ENCODE results near the gene C6.
"Not testable (repeated sequence)": the region's sequence is repeated elsewhere in the genome, so short reads cannot be mapped to it uniquely, and the experiment has no call there.

The C6 gene

DNA sequence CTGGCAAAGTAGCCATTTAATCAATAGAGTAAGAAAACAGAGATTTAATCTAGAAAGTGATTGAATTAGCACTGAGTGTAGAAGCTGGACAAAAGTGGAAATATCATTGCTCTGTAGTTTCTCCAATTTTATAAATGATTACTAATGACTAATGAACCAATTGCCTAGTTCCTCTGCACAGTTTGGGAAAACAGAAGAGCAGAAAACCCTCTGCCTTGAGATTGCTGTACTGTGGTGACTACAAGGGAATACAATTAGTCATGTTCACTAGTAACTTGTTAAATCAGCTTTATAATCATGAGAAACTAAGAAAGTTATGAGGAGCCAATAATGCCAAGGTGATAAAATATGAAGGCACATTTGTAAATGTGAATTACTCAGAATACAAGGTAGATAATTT is 21.1 kb upstream of the C6 start:
- Histone ChIP-seq H3K27ac (ENCODE audit: low read depth, low read length) (no peak overlapping the region), H3K4me1 (ENCODE audit: control insufficient read depth in 5 of 5, insufficient read depth in 5 of 5, low read length in 5 of 5) (peaks cover 0 to 3% (median 0%) of the 10 kb centered on the region in 5 donors), H3K9ac (ENCODE audit: low read length in 5 of 5) (no peak overlapping the region), H3K27me3 (ENCODE audit: control insufficient read depth in 5 of 5, insufficient read depth in 4 of 5, low read length in 5 of 5) (no peaks in the 10 kb centered on the region), H3K9me3 (ENCODE audit: control insufficient read depth in 5 of 5, low read length in 5 of 5) (peaks cover 0 to 9% (median 5%) of the 10 kb centered on the region in 5 donors), H3K36me3 (ENCODE audit: control insufficient read depth in 5 of 5, insufficient read depth in 5 of 5, low read length in 5 of 5) (no peaks in the 10 kb centered on the region), H3K4me3 (ENCODE audit: low read depth in 1 of 5, low read length in 5 of 5) (no peak overlapping the region)

DNA sequence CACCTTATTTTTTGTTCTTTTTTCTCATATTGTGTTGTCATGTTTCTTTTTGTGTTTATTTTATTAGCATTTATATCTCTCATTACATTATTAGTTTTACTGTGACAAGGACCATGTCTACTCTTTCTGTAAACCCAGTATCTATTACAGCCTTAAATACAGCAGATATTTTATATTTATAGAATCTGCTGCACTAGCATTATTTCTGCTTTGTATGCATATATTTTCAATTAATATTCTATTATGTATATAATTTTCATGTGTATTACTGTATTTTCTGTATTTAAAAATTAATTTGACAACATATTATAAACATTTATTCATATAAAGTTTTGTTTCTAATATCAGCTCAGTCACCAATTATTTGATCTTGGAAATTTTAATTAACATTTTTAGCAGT is 19.5 kb upstream of the C6 start:
- no peak overlapping the region for H3K27ac ChIP-seq (ENCODE audit: low read depth, low read length)
- no peak overlapping the region for H3K9ac ChIP-seq (ENCODE audit: low read length in 5 of 5)
- peaks cover 0 to 3% (median 0%) of the 10 kb centered on the region in 5 donors for H3K4me1 ChIP-seq (ENCODE audit: control insufficient read depth in 5 of 5, insufficient read depth in 5 of 5, low read length in 5 of 5)
- no peaks in the 10 kb centered on the region for H3K36me3 ChIP-seq (ENCODE audit: control insufficient read depth in 5 of 5, insufficient read depth in 5 of 5, low read length in 5 of 5)
- H3K27me3 ChIP-seq (ENCODE audit: control insufficient read depth in 5 of 5, insufficient read depth in 4 of 5, low read length in 5 of 5), result no peaks in the 10 kb centered on the region
- H3K4me3 ChIP-seq (ENCODE audit: low read depth in 1 of 5, low read length in 5 of 5), result no peak overlapping the region
- peaks cover 0 to 10% (median 5%) of the 10 kb centered on the region in 5 donors for H3K9me3 ChIP-seq (ENCODE audit: control insufficient read depth in 5 of 5, low read length in 5 of 5)

DNA sequence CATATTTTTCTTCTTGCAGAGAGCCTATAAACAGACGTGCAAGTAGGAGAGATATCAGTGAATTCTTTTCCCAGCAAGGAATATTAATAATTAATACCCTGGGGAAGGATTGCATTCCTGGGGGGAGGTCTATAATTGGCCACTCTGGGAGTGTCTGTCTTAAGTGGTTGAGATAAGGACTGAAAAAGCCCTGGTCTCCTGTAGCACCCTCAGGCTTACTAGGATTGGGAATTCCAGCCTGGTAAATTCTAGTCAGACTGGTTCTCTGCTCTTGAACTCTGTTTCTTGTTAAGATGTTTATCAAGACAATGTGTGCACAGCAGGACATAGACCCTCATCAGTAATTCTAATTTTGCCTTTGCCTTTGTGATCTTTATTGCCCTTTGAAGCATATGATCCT is 16.9 kb upstream of the C6 start:
- H3K4me3 ChIP-seq (ENCODE audit: low read depth in 1 of 5, low read length in 5 of 5); H3K27ac ChIP-seq (ENCODE audit: low read depth, low read length); H3K4me1 ChIP-seq (ENCODE audit: control insufficient read depth in 5 of 5, insufficient read depth in 5 of 5, low read length in 5 of 5): not testable (repeated sequence)

DNA sequence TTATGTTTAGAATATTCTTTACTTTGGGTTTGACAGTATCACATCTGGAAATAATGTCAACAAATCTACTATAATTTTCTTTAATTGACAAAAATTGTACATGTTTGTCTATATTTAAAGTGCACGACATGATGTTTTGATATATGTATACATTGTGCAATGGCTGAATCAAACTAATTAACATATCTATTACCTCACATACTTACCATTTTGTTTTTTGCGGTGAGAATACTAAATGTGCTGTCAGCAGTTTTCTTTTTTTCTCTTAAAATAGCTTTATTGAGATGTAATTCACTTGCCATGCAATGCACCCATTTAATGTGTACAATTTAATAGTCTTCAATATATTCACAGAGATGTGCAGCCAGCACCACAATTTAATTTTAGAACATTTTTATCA is 10.6 kb upstream of the C6 start:
- peaks cover 2 to 11% (median 7%) of the 10 kb centered on the region in 5 donors for H3K4me1 ChIP-seq (ENCODE audit: control insufficient read depth in 5 of 5, insufficient read depth in 5 of 5, low read length in 5 of 5)
- peaks cover 0 to 11% (median 0%) of the 10 kb centered on the region in 5 donors for H3K9me3 ChIP-seq (ENCODE audit: control insufficient read depth in 5 of 5, low read length in 5 of 5)
- H3K36me3 ChIP-seq (ENCODE audit: control insufficient read depth in 5 of 5, insufficient read depth in 5 of 5, low read length in 5 of 5), result no peaks in the 10 kb centered on the region
- H3K27ac ChIP-seq (ENCODE audit: low read depth, low read length), result no peak overlapping the region
- no peaks in the 10 kb centered on the region for H3K27me3 ChIP-seq (ENCODE audit: control insufficient read depth in 5 of 5, insufficient read depth in 4 of 5, low read length in 5 of 5)
- H3K9ac ChIP-seq (ENCODE audit: low read length in 5 of 5), result no peak overlapping the region
- H3K4me3 ChIP-seq (ENCODE audit: low read depth in 1 of 5, low read length in 5 of 5), result no peak overlapping the region

More for the DNA sequence above, 16.9 kb upstream of the C6 start:
- not testable (repeated sequence) for H3K9ac ChIP-seq (ENCODE audit: low read length in 5 of 5); H3K36me3 ChIP-seq (ENCODE audit: control insufficient read depth in 5 of 5, insufficient read depth in 5 of 5, low read length in 5 of 5); H3K27me3 ChIP-seq (ENCODE audit: control insufficient read depth in 5 of 5, insufficient read depth in 4 of 5, low read length in 5 of 5)
- H3K9me3 ChIP-seq (ENCODE audit: control insufficient read depth in 5 of 5, low read length in 5 of 5), result peaks cover 0 to 17% (median 9%) of the 10 kb centered on the region in 5 donors

DNA sequence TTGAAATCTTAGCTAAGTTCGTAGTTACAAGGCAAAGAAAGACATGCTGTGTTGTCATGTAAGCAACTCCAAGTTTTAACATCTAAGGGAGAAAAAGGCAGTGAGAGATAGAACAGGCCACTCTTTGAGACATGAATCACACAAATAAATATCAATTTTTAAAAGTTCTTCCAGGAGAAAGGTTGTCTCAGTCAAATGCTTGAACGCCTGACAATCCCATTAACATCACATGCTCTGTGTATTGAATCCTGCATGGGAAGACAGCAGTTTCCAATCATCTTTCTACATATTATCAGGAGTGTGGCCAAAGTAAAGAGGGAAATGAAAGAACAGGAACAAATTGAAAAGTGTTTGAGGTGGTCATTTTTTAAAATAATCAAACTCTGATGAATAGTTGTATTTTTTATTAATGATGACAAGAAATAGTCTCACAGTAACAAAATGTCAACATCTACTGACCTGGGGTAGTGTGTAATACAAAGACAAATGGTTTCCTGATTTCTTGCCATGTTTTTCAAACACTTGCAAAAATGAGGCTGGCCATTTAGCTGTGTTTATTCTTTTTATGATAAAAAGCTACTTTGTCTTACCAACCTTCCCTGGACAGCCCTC is 6.4 kb upstream of the C6 start:
- no peaks in the 10 kb centered on the region for H3K27me3 ChIP-seq (ENCODE audit: control insufficient read depth in 5 of 5, insufficient read depth in 4 of 5, low read length in 5 of 5)
- H3K4me1 ChIP-seq (ENCODE audit: control insufficient read depth in 5 of 5, insufficient read depth in 5 of 5, low read length in 5 of 5), result peaks cover 2 to 16% (median 7%) of the 10 kb centered on the region in 5 donors
- H3K4me3 ChIP-seq (ENCODE audit: low read depth in 1 of 5, low read length in 5 of 5), result no peak overlapping the region
- H3K36me3 ChIP-seq (ENCODE audit: control insufficient read depth in 5 of 5, insufficient read depth in 5 of 5, low read length in 5 of 5), result no peaks in the 10 kb centered on the region
- H3K9ac ChIP-seq (ENCODE audit: low read length in 5 of 5), result no peak overlapping the region
- no peaks in the 10 kb centered on the region for H3K9me3 ChIP-seq (ENCODE audit: control insufficient read depth in 5 of 5, low read length in 5 of 5)
- peak overlapping the region; percentile 63 for H3K27ac ChIP-seq (ENCODE audit: low read depth, low read length)

DNA sequence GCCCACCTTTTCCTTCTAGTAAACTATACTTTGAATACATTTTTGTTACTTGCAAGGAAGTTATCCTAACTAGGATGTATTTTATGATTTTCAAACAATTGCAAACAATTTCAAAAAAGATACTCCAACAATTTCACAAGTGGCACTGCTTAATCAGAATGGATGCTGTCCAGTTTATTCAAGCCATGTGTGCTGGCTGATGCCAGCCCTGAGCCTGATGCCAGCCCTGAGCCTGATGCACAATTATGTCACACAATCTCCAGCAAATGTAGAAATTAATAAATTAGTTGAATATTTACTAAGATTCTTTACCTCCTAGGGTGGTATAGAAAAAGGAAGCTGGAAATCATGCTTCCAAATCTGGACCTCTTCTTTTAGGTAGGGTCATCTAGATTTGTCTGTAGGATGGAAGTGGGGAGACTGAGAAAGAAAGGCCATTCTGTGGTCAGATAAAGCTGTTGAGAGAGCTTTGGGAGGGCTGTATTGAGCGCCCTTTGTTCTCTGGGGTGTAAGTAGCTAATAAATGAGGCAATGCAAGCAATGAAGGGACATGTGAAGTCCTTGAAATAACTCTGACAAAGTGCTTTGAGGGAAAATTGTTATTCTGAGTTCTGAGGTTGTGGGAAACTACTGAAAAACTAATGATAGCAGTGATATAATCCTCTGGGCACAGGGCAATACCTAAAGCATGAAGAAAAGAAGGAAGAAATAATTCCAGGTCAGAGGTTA is 5.8 kb upstream of the C6 start:
- Histone ChIP-seq H3K4me3 (ENCODE audit: low read depth in 1 of 5, low read length in 5 of 5) (no peak overlapping the region), H3K27me3 (ENCODE audit: control insufficient read depth in 5 of 5, insufficient read depth in 4 of 5, low read length in 5 of 5) (no peaks in the 10 kb centered on the region), H3K27ac (ENCODE audit: low read depth, low read length) (peak overlapping the region; percentile 63), H3K9me3 (ENCODE audit: control insufficient read depth in 5 of 5, low read length in 5 of 5) (no peaks in the 10 kb centered on the region), H3K9ac (ENCODE audit: low read length in 5 of 5) (no peak overlapping the region), H3K36me3 (ENCODE audit: control insufficient read depth in 5 of 5, insufficient read depth in 5 of 5, low read length in 5 of 5) (no peaks in the 10 kb centered on the region), H3K4me1 (ENCODE audit: control insufficient read depth in 5 of 5, insufficient read depth in 5 of 5, low read length in 5 of 5) (peaks cover 2 to 16% (median 7%) of the 10 kb centered on the region in 5 donors)

DNA sequence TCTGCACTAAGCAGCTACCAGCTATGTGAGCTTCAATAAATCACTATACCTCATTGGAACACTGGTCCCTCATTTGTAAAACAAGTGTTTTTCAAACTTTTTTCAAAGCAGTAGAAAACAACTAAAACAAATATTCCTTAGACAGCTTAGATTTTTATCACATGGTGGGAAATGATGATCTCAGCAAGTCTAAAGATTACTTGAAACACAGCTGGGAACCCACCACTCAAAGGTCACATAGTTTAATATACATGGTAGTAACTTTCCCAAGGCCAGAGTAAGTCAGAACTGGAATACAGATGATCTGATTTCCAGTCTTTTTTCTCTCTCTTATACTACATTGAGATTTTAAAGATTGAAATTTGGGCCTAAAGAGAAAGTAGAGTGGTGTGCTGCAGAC is 850 bp upstream of the C6 start:
- H3K27ac ChIP-seq (ENCODE audit: low read depth, low read length), result no peak overlapping the region
- no peaks in the 10 kb centered on the region for H3K27me3 ChIP-seq (ENCODE audit: control insufficient read depth in 5 of 5, insufficient read depth in 4 of 5, low read length in 5 of 5)
- H3K9me3 ChIP-seq (ENCODE audit: control insufficient read depth in 5 of 5, low read length in 5 of 5), result no peaks in the 10 kb centered on the region
- no peaks in the 10 kb centered on the region for H3K36me3 ChIP-seq (ENCODE audit: control insufficient read depth in 5 of 5, insufficient read depth in 5 of 5, low read length in 5 of 5)
- no peak overlapping the region for H3K4me3 ChIP-seq (ENCODE audit: low read depth in 1 of 5, low read length in 5 of 5)
- H3K9ac ChIP-seq (ENCODE audit: low read length in 5 of 5), result no peak overlapping the region
- peaks cover under 1 to 7% (median 5%) of the 10 kb centered on the region in 5 donors for H3K4me1 ChIP-seq (ENCODE audit: control insufficient read depth in 5 of 5, insufficient read depth in 5 of 5, low read length in 5 of 5)

DNA sequence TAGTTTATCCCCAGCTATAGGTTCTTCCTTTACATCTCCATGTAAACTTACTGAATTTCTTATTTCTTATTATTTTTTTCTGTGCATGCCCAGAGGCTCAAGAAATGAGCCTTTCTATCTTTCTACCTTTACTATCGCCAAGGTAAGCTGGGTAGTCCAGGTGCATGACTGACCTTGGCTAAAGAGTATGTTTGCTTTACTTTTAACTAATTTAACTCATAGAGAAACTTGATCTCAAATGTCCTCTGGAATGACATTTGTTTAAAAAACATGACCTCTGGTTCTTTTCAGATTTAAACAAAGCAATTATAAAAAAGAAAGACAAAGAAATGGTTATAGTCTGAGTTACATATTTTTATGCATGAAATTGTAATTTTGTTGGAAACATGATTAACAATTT is 397 bp downstream of the C6 start:
- Histone ChIP-seq H3K27ac (ENCODE audit: low read depth, low read length) (no peak overlapping the region), H3K9me3 (ENCODE audit: control insufficient read depth in 5 of 5, low read length in 5 of 5) (no peaks in the 10 kb centered on the region), H3K9ac (ENCODE audit: low read length in 5 of 5) (no peak overlapping the region), H3K27me3 (ENCODE audit: control insufficient read depth in 5 of 5, insufficient read depth in 4 of 5, low read length in 5 of 5) (no peaks in the 10 kb centered on the region), H3K4me3 (ENCODE audit: low read depth in 1 of 5, low read length in 5 of 5) (no peak overlapping the region), H3K4me1 (ENCODE audit: control insufficient read depth in 5 of 5, insufficient read depth in 5 of 5, low read length in 5 of 5) (no peaks in the 10 kb centered on the region), H3K36me3 (ENCODE audit: control insufficient read depth in 5 of 5, insufficient read depth in 5 of 5, low read length in 5 of 5) (no peaks in the 10 kb centered on the region)

DNA sequence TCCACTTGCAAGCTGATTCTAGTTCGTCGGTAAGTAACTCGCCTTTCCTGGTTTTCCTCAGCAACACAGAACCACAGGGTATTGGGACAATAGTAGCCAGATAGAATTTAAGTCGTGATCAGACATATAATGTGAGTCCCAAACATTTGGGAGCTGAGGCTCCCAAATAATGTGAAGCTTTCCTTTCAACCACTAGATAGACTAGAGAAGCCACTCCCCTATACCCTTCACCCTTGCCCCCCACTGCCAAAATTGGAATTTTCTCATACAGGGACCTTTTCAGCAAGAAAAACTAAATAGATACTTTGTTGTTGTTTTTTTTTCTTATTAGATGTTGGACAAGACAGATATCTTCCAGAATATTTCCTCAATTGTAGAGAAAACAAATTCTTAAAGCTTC is 1.9 kb downstream of the C6 start:
- Histone ChIP-seq H3K4me1 (ENCODE audit: control insufficient read depth in 5 of 5, insufficient read depth in 5 of 5, low read length in 5 of 5) (no peaks in the 10 kb centered on the region), H3K36me3 (ENCODE audit: control insufficient read depth in 5 of 5, insufficient read depth in 5 of 5, low read length in 5 of 5) (no peaks in the 10 kb centered on the region), H3K9ac (ENCODE audit: low read length in 5 of 5) (no peak overlapping the region), H3K27ac (ENCODE audit: low read depth, low read length) (no peak overlapping the region), H3K27me3 (ENCODE audit: control insufficient read depth in 5 of 5, insufficient read depth in 4 of 5, low read length in 5 of 5) (no peaks in the 10 kb centered on the region), H3K4me3 (ENCODE audit: low read depth in 1 of 5, low read length in 5 of 5) (no peak overlapping the region), H3K9me3 (ENCODE audit: control insufficient read depth in 5 of 5, low read length in 5 of 5) (no peaks in the 10 kb centered on the region)

DNA sequence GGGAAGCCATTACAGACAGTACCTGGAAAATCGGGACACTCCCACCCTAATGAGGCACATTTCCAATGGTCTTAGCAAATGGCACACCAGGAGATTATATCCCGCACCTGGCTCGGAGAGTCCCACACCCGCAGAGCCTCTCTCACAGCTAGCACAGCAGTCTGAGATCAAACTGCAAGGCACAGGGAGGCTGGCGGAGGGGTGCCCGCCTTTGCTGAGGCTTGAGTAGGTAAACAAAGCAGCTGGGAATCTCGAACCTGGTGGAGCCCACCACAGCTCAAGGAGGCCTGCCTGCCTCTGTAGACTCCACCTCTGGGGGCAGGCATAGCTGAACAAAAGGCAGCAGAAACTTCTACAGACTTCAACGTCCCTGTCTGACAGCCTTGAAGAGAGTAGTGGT is 7.9 kb downstream of the C6 start:
- H3K9ac ChIP-seq (ENCODE audit: low read length in 5 of 5); H3K9me3 ChIP-seq (ENCODE audit: control insufficient read depth in 5 of 5, low read length in 5 of 5); H3K36me3 ChIP-seq (ENCODE audit: control insufficient read depth in 5 of 5, insufficient read depth in 5 of 5, low read length in 5 of 5); H3K27me3 ChIP-seq (ENCODE audit: control insufficient read depth in 5 of 5, insufficient read depth in 4 of 5, low read length in 5 of 5); H3K27ac ChIP-seq (ENCODE audit: low read depth, low read length); H3K4me1 ChIP-seq (ENCODE audit: control insufficient read depth in 5 of 5, insufficient read depth in 5 of 5, low read length in 5 of 5); H3K4me3 ChIP-seq (ENCODE audit: low read depth in 1 of 5, low read length in 5 of 5): not testable (repeated sequence)
